ENCODE data around the gene WDR45B. TPM values are rescaled to one million over a fixed set of nuclear protein-coding genes. Genes with fewer than 3 reads are reported as not detected.
"Not testable (repeated sequence)": the region's sequence is repeated elsewhere in the genome, so short reads cannot be mapped to it uniquely, and the experiment has no call there.

WDR45B gene
- polyA plus RNA-seq, 1 experiment: 105 TPM

DNA sequence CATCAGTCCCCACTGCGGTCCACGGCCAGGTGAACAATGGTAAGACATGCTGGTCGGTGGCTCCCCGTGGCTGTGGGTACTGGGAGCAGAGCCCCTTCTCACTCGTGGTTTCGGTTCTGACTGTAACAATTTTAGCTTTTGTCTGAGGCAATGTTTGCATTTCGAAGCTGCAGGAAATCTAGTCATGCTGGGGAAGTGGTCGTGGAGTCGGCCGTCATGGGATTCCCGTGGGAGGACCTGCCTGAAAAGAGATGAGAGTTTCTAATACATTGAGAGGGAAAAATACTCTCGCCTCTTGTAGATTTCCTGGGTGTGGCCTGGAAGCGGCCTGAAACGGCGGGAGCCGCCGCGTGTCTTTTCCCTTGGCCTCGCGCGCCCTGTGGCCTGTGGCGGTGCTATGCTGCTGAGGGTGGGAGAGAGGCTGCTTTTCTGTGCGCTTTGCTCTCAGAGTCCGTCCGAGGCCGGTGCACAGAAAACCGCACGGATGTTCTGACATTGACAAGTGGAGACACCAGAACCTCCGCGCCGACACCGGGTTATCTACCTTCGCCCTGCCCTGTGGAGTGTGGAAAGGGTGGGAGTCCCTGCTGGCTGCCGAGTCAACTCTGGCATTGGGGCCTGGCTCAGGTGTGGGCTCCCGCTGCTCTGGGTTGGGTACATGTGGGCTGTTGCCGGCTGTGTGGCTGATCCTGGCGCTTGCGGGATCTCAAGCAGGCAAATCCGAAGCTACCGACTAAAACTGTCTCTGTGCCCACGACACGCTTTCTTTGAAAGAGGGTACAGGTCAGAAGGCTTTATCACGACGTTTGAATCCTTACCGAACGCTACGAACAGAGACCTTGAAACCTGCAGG, 60.8 kb downstream of the WDR45B start:
- no peak overlapping the region for H3K27ac ChIP-seq (ENCODE audit: low read depth, low read length)
- no peaks in the 10 kb centered on the region for H3K27me3 ChIP-seq (ENCODE audit: control insufficient read depth, insufficient read depth, low read length)
- no peak for DNase-seq (ENCODE audit: low read depth, low spot score)
- H3K4me3 ChIP-seq (ENCODE audit: low read depth, low read length): no peak overlapping the region
- H3K9me3 ChIP-seq (ENCODE audit: control insufficient read depth, insufficient read depth, low read length): peaks cover 5% of the 10 kb centered on the region; the same call in 1 of the 2 replicates
- TF ChIP-seq CTCF (IDR thresholded peaks at IDR 0.05; ENCODE audit: low read depth, low read length): no peak
- CTCF ChIA-PET: no interaction called here
- POLR2A ChIA-PET: no interaction called here

DNA sequence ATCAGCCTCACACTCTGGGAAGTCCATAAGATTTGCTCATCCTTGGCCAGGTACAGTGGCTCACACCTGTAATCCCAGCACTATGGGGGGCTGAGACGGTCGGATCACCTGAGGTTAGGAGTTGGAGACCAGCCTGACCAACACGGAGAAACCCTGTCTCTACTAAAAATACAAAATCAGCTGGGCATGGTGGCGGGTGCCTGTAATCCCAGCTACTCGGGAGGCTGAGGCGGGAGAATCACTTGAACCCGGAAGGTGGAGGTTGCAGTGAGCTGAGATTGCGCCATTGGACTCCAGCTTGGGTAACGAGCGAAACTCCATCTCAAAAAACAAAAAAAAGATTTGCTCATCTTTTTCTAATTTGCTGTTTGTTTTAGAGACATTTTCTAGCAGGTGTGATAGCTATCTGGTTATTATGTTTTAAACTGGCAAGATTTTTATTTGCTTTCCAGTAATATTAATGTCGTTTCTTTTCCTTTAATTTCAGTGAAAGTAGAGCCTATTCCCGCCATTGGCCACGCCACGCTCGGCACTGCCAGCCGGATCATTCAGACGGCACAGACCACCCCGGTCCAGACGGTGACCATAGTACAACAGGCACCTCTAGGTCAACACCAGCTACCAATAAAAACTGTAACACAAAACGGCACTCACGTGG, 61.5 kb downstream of the WDR45B start:
- Histone ChIP-seq H3K27me3 (ENCODE audit: control insufficient read depth, insufficient read depth, low read length) (no peaks in the 10 kb centered on the region), H3K9me3 (ENCODE audit: control insufficient read depth, insufficient read depth, low read length) (peaks cover 5% of the 10 kb centered on the region; the same call in 1 of the 2 replicates), H3K27ac (ENCODE audit: low read depth, low read length) (no peak overlapping the region), H3K4me3 (ENCODE audit: low read depth, low read length) (no peak overlapping the region)
- ChIA-PET CTCF (no interaction called here), POLR2A (interaction anchor here (0.5 kb wide), 1 partner anchor 54 kb away, joined by 4 read pairs; no protein-coding TSS in a partner anchor)
- TF ChIP-seq CTCF (IDR thresholded peaks at IDR 0.05; ENCODE audit: low read depth, low read length): no peak
- no peak for DNase-seq (ENCODE audit: low read depth, low spot score)

DNA sequence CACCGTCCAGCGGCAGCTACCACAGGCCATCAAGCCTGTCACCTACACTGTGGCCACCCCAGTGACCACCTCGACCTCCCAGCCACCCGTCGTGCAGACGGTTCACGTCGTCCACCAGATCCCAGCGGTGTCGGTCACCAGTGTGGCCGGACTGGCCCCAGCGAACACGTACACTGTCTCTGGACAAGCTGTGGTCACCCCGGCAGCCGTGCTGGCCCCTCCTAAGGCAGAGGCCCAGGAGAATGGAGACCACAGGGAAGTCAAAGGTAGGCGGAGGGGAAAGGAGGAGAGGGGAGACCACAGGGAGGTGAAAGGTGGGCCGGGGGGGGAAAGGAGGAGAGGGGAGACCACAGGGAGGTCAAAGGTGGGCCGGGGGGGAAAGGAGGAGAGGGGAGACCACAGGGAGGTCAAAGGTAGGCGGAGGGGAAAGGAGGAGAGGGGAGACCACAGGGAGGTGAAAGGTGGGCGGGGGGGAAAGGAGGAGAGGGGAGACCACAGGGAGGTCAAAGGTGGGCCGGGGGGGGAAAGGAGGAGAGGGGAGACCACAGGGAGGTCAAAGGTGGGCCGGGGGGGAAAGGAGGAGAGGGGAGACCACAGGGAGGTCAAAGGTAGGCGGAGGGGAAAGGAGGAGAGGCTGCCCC, 62.2 kb downstream of the WDR45B start:
- H3K27ac ChIP-seq (ENCODE audit: low read depth, low read length); H3K27me3 ChIP-seq (ENCODE audit: control insufficient read depth, insufficient read depth, low read length); H3K9me3 ChIP-seq (ENCODE audit: control insufficient read depth, insufficient read depth, low read length); CTCF ChIA-PET; H3K4me3 ChIP-seq (ENCODE audit: low read depth, low read length); DNase-seq (ENCODE audit: low read depth, low spot score): not testable (repeated sequence)
- POLR2A ChIA-PET: interaction anchor here (0.5 kb wide), 1 partner anchor 53 kb away, joined by 4 read pairs; no protein-coding TSS in a partner anchor

DNA sequence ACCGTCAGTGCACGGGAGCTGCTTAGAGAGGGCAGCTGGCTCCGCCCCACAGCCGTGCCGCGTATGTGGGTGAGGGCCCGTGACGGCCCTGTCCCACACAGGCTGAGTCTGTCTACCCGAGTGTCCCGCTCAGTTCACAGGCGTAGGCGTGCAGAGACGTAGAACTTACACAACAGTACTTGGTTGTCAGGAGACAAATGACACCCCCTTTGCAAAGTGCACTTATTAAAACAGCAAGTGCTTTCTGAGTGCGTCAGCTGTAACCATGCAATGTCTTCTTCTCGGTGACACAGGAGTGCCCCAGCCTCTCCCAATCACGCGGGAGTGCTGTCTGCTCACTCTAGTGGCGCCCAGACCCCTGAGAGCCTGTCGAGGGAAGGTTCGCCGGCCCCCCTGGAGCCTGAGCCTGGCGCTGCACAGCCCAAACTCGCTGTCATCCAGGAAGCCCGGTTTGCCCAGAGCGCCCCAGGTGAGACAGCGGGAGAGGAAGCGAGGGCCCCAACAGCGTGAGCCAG, 64.5 kb downstream of the WDR45B start:
- Histone ChIP-seq H3K9me3 (ENCODE audit: control insufficient read depth, insufficient read depth, low read length) (peaks cover 5% of the 10 kb centered on the region; the same call in 1 of the 2 replicates), H3K27me3 (ENCODE audit: control insufficient read depth, insufficient read depth, low read length) (no peaks in the 10 kb centered on the region), H3K4me3 (ENCODE audit: low read depth, low read length) (no peak overlapping the region), H3K27ac (ENCODE audit: low read depth, low read length) (no peak overlapping the region)
- ChIA-PET CTCF (no interaction called here), POLR2A (no interaction called here)
- DNase-seq (ENCODE audit: low read depth, low spot score): no peak
- no peak for TF ChIP-seq CTCF (IDR thresholded peaks at IDR 0.05; ENCODE audit: low read depth, low read length)

DNA sequence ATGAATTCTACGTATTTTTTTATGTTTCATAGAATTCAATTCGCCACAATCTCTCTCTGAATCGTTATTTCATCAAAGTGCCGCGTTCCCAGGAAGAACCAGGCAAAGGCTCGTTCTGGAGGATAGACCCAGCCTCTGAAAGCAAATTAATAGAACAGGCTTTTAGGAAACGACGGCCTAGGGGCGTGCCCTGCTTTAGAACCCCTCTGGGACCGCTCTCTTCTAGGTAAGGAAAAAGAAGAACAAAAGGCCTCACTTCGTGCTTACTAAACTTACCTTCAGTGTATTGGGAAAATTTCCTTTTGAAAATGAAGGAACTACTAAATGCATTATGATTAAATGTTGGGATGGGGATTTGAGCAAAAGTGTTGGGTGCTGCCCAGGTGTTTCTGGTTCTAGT, 65.5 kb downstream of the WDR45B start:
- TF ChIP-seq CTCF (IDR thresholded peaks at IDR 0.05; ENCODE audit: low read depth, low read length): no peak
- CTCF ChIA-PET: no interaction called here
- no peak overlapping the region for H3K27ac ChIP-seq (ENCODE audit: low read depth, low read length)
- POLR2A ChIA-PET: no interaction called here
- no peaks in the 10 kb centered on the region for H3K27me3 ChIP-seq (ENCODE audit: control insufficient read depth, insufficient read depth, low read length)
- DNase-seq (ENCODE audit: low read depth, low spot score): no peak
- H3K9me3 ChIP-seq (ENCODE audit: control insufficient read depth, insufficient read depth, low read length): peaks cover 5% of the 10 kb centered on the region; the same call in 1 of the 2 replicates
- no peak overlapping the region for H3K4me3 ChIP-seq (ENCODE audit: low read depth, low read length)

Measured in AG04450 (cell line).